ENCODE results near the gene DISP3. TPM values are rescaled to one million over a fixed set of nuclear protein-coding genes. Genes with fewer than 3 reads are reported as not detected.
A peak's percentile ranks its signal among the peaks of the same experiment; 100 is the strongest.

The DISP3 gene
- total RNA-seq, 4 donors from 2014 or later, result not detected

- WGBS, 2 donors, result 77% methylated on average over 11 of the region's 11 CpGs
- intact Hi-C loops (cut with DNase I), result no loop called here
- Histone ChIP-seq H3K36me3 (no peaks in the 10 kb centered on the region), H3K4me3 (replicated peaks in 1 of 3) (no peak overlapping the region), H3K27me3 (no peaks in the 10 kb centered on the region), H3K4me1 (no peaks in the 10 kb centered on the region), H3K27ac (no peak overlapping the region), H3K9me3 (no peaks in the 10 kb centered on the region)
- no peak for TF ChIP-seq POLR2A (IDR thresholded peaks at IDR 0.05)
- no peak for TF ChIP-seq CTCF (IDR thresholded peaks at IDR 0.05)
- no peak for DNase-seq
Measured at GRCh38 chr1:11567244-11568065, 88.5 kb downstream of the DISP3 start.

- WGBS, 2 donors, result 61 to 70% methylated on average over 8 of the region's 8 CpGs
- no peaks in the 10 kb centered on the region for H3K4me1 ChIP-seq
- intact Hi-C loops (cut with DNase I), result no loop called here
Measured at GRCh38 chr1:11568687-11569086, 89.7 kb downstream of the DISP3 start.

GRCh38 chr1:11569551-11569950 lies 90.6 kb downstream of the DISP3 start:
- intact Hi-C loops (cut with DNase I), result no loop called here
- TF ChIP-seq CTCF (IDR thresholded peaks at IDR 0.05), result no peak
- no peak for TF ChIP-seq POLR2A (IDR thresholded peaks at IDR 0.05)
- H3K9me3 ChIP-seq, result no peaks in the 10 kb centered on the region
- H3K27me3 ChIP-seq, result no peaks in the 10 kb centered on the region
- H3K4me3 ChIP-seq (replicated peaks in 1 of 3), result no peak overlapping the region
- H3K36me3 ChIP-seq, result no peaks in the 10 kb centered on the region
- 50 to 54% methylated on average over 11 of the region's 14 CpGs for WGBS, 2 donors
- H3K4me1 ChIP-seq, result no peaks in the 10 kb centered on the region
- peak; percentile 51 to 52 for DNase-seq
- H3K27ac ChIP-seq, result no peak overlapping the region

More at GRCh38 chr1:11568687-11569086, 89.7 kb downstream of the DISP3 start:
- Histone ChIP-seq H3K4me3 (replicated peaks in 1 of 3) (no peak overlapping the region), H3K9me3 (no peaks in the 10 kb centered on the region), H3K27me3 (no peaks in the 10 kb centered on the region), H3K36me3 (no peaks in the 10 kb centered on the region), H3K27ac (no peak overlapping the region)
- DNase-seq, result no peak
- TF ChIP-seq POLR2A (IDR thresholded peaks at IDR 0.05), result no peak
- no peak for TF ChIP-seq CTCF (IDR thresholded peaks at IDR 0.05)

- TF ChIP-seq CTCF (IDR thresholded peaks at IDR 0.05) (no peak), POLR2A (IDR thresholded peaks at IDR 0.05) (no peak)
- Histone ChIP-seq H3K36me3 (no peaks in the 10 kb centered on the region), H3K4me3 (replicated peaks in 1 of 3) (no peak overlapping the region), H3K27me3 (no peaks in the 10 kb centered on the region), H3K27ac (no peak overlapping the region), H3K4me1 (no peaks in the 10 kb centered on the region), H3K9me3 (no peaks in the 10 kb centered on the region)
- DNase-seq, result no peak
- 83 to 86% methylated on average over 2 to 3 of the region's 3 CpGs for WGBS, 2 donors
- intact Hi-C loops (cut with DNase I), result no loop called here
Measured at GRCh38 chr1:11569954-11570353, 91.0 kb downstream of the DISP3 start.

- WGBS, 2 donors, result 17 to 51% methylated on average over 1 to 13 of the region's 16 CpGs
- intact Hi-C loops (cut with DNase I), result no loop called here
- TF ChIP-seq POLR2A (IDR thresholded peaks at IDR 0.05), result no peak
- TF ChIP-seq CTCF (IDR thresholded peaks at IDR 0.05), result no peak
- H3K27ac ChIP-seq, result no peak overlapping the region
- H3K27me3 ChIP-seq, result no peaks in the 10 kb centered on the region
- H3K4me3 ChIP-seq (replicated peaks in 1 of 3), result no peak overlapping the region
- DNase-seq, result no peak
- H3K36me3 ChIP-seq, result no peaks in the 10 kb centered on the region
- no peaks in the 10 kb centered on the region for H3K4me1 ChIP-seq
- H3K9me3 ChIP-seq, result no peaks in the 10 kb centered on the region
Measured at GRCh38 chr1:11570821-11571380, 91.9 kb downstream of the DISP3 start.

All from thyroid gland (tissue), 4 donors.